AG08395 (cell line): ENCODE results near the gene MYADML2.

Source experiments
- DNase-seq: peaks from one replicate; pipeline ENCODE4 v3.0.0; 2012; ENCODE audit warnings: mixed read lengths, low spot score

Gene MYADML2

GRCh38 chr17:81939218-81939617, 7.8 kb downstream of the MYADML2 start:
- no peak for DNase-seq

GRCh38 chr17:81935709-81936084, 11.3 kb downstream of the MYADML2 start:
- DNase-seq, result no peak

GRCh38 chr17:81934850-81935708, 12.0 kb downstream of the MYADML2 start:
- DNase-seq, result no peak

- DNase-seq, result no peak
Observed at GRCh38 chr17:81934098-81934757, 12.8 kb downstream of the MYADML2 start.

GRCh38 chr17:81933178-81933699, 13.8 kb downstream of the MYADML2 start:
- DNase-seq, result no peak

- no peak for DNase-seq
Observed at GRCh38 chr17:81932333-81932983, 14.6 kb downstream of the MYADML2 start.

GRCh38 chr17:81931557-81932332, 15.3 kb downstream of the MYADML2 start:
- DNase-seq, result no peak

- DNase-seq, result no peak
Observed at GRCh38 chr17:81931189-81931556, 15.9 kb downstream of the MYADML2 start.

GRCh38 chr17:81930142-81931125, 16.6 kb downstream of the MYADML2 start:
- DNase-seq, result no peak

GRCh38 chr17:81929253-81930141, 17.5 kb downstream of the MYADML2 start:
- DNase-seq, result no peak

- DNase-seq, result no peak
Observed at GRCh38 chr17:81928544-81929252, 18.3 kb downstream of the MYADML2 start.

- DNase-seq, result peak; percentile 96
Observed at GRCh38 chr17:81927653-81928543, 19.1 kb downstream of the MYADML2 start, which contains the start of gene MAFG. MAFG (minus strand) TSS chr17:81927735; CDS start chr17:81923185, 4,550 bp downstream.

GRCh38 chr17:81927152-81927652, 19.8 kb downstream of the MYADML2 start:
- no peak for DNase-seq

- peak; percentile 86 for DNase-seq
Observed at GRCh38 chr17:81926451-81927151, 20.4 kb downstream of the MYADML2 start.

- DNase-seq, result no peak
Observed at GRCh38 chr17:81925860-81926450, 21.1 kb downstream of the MYADML2 start.
